H4 (cell line): Measurements from ENCODE around the gene SORCS2. TPM values are rescaled to one million over a fixed set of nuclear protein-coding genes. Genes with fewer than 3 reads are reported as not detected.

Experiments used
- DNase-seq: peaks from one replicate; pipeline ENCODE4 v3.0.0-alpha.2; 2015; ENCODE audit warnings: low spot score
- total RNA-seq: library from RNA; depleted of rRNA; stranded (reverse); fragments of >200 nt; shearing (Covaris generic); gene quantifications from 2 replicates; pipeline ENCODE4 v1.2.3, GENCODE V29; 2014

Gene SORCS2
- total RNA-seq, 1 experiment from 2014 or later = 0.02 TPM

GRCh38 chr4:7661066-7661748 lies 468.9 kb downstream of the SORCS2 start:
- no peak for DNase-seq

- DNase-seq = no peak
These were observed 469.6 kb downstream of the SORCS2 start for GRCh38 chr4:7661846-7662506.

GRCh38 chr4:7662507-7662846 lies 470.1 kb downstream of the SORCS2 start:
- DNase-seq = no peak

GRCh38 chr4:7663075-7663541 lies 470.8 kb downstream of the SORCS2 start:
- no peak for DNase-seq

- DNase-seq = no peak
These were observed 471.8 kb downstream of the SORCS2 start for GRCh38 chr4:7664106-7664505.

- no peak for DNase-seq
These were observed 473.0 kb downstream of the SORCS2 start for GRCh38 chr4:7665321-7665720.

GRCh38 chr4:7666011-7666410 lies 473.7 kb downstream of the SORCS2 start:
- DNase-seq = no peak

GRCh38 chr4:7666744-7667143 lies 474.4 kb downstream of the SORCS2 start:
- no peak for DNase-seq

GRCh38 chr4:7668271-7668670 lies 475.9 kb downstream of the SORCS2 start:
- no peak for DNase-seq

- no peak for DNase-seq
These were observed 476.5 kb downstream of the SORCS2 start for GRCh38 chr4:7668826-7669225.

GRCh38 chr4:7672601-7673000 lies 480.3 kb downstream of the SORCS2 start:
- no peak for DNase-seq

- DNase-seq = no peak
These were observed 480.8 kb downstream of the SORCS2 start for GRCh38 chr4:7673121-7673520.

GRCh38 chr4:7674706-7675105 lies 482.4 kb downstream of the SORCS2 start:
- DNase-seq = no peak

- DNase-seq = no peak
These were observed 482.8 kb downstream of the SORCS2 start for GRCh38 chr4:7675136-7675535.

GRCh38 chr4:7675612-7676320 lies 483.4 kb downstream of the SORCS2 start:
- DNase-seq = no peak

GRCh38 chr4:7676398-7676922 lies 484.1 kb downstream of the SORCS2 start:
- DNase-seq = no peak

GRCh38 chr4:7677086-7677485 lies 484.7 kb downstream of the SORCS2 start:
- no peak for DNase-seq

- DNase-seq = no peak
These were observed 485.5 kb downstream of the SORCS2 start for GRCh38 chr4:7677799-7678301.

GRCh38 chr4:7678318-7678852 lies 486.0 kb downstream of the SORCS2 start:
- DNase-seq = no peak

GRCh38 chr4:7679406-7680040 lies 487.2 kb downstream of the SORCS2 start:
- no peak for DNase-seq

- DNase-seq = no peak
These were observed 487.8 kb downstream of the SORCS2 start for GRCh38 chr4:7680106-7680505.

- no peak for DNase-seq
These were observed 488.4 kb downstream of the SORCS2 start for GRCh38 chr4:7680731-7681130.
